GM18526 (cell line): Measurements from ENCODE around the gene SGPP2.

Experiments used
- POLR2A ChIP-seq: IDR thresholded peaks from 3 replicates; pipeline ENCODE4 v1.6.1; 2011; ENCODE audit not compliant: insufficient read length; ENCODE audit errors: extremely low read depth

The SGPP2 gene

DNA sequence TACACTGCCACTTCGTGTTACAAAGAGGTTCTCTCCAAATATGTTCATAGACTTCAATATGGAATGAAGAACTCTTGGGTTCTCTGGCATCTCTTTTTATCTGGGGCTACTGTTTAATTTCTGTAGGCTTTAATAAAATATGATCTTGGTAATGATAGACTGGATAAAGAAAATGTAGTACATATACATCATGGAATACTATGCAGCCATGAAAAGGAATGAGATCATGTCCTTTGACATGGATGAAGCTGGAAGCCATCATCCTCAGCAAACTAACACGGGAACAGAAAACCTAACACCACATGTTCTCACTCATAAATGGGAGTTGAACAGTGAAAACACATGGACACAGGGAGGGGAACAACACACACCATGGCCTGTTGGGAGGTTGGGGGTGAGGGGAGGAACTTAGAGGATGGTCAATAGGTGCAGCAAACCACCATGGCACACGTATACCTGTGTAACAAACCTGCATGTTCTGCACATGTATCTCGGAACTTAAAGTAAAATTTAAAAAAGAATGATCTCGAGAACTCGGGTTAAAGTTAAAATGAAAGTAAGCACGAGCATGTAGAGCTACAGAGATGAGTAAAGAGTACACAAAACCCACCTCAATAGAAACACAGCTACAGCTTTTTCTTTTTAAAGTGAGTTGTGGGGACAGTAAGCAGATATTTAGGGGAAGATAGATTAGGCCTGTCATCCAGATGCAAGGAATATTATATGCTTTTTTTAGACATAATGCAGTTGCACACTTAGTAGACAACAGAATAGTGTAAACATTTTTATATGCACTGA is 102.3 kb downstream of the SGPP2 start:
- TF ChIP-seq POLR2A: no peak

DNA sequence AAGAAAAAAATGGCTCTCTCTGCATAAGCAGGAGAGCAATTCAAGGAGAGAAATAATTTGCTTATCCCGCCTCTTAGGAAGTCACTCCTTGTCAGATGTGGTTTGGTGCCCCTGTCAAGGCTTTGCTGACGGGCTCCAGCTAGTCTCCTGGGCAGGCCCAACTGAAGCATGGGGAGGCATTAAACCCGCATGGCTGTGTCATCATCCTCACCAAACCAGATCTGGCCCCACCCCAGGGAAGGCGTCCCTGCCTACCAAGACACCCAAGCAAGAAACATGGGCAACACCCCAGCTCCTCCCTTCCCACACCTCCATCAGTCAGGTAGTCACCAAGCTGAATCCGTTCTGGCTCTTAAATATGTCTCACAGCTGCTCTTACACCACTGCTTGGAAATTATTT is 108.0 kb downstream of the SGPP2 start:
- TF ChIP-seq POLR2A: no peak

DNA sequence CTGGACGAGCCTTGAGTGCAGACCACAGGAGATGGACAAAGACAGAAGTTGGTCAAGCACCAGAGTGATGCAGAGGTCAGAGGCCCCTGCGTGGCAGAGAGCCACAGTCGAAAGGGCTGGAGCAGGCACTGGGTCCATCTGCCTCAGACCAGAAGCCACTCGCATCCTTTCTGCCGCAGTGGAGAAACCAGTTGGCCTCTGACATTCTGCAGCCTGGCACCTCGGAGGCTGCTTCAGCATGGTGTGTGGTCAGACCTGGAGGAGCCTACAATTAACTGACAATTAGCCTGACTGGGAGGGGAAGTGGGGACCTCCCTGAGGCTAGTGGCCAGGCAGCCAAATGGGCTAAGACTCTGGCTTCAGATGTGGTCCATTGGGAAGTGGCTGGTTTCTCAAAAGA is 111.1 kb downstream of the SGPP2 start:
- TF ChIP-seq POLR2A: no peak

DNA sequence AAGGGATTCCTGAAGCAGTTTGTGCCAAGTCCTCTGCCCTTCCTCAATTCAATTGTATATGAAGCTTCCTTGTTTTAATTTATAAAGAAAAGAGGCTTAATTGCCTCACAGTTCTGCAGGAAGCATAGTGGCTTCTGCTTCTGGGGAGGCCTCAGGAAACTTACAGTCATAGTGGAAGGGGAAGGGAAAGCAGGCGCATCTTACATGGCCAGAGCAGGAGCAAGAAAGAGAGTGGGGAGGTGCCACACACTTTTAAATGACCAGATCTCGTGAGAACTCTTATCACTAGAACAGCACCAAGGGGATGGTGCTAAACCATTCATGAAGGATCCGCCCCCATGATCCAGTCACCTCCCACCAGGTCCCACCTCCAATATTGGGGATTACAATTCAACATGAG is 114.2 kb downstream of the SGPP2 start:
- TF ChIP-seq POLR2A: no peak

DNA sequence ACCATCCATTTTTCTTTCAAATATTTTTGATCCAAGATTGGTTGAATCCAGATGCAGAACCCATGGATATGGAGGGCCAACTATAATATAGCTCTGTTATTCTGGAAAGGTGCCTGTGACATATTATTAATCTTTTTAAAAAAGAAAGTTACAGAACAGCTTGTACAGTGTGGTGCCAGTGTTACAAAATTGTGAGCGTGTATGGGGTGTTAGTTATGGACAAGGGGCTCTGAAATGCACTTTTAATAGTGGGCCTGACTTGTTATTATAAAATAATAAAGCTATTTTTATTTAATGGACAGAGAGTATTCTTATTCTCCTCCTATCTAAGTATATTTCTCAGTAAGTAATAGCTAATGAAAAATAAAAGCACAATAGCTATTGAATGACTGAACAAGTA is 120.3 kb downstream of the SGPP2 start:
- no peak for TF ChIP-seq POLR2A

DNA sequence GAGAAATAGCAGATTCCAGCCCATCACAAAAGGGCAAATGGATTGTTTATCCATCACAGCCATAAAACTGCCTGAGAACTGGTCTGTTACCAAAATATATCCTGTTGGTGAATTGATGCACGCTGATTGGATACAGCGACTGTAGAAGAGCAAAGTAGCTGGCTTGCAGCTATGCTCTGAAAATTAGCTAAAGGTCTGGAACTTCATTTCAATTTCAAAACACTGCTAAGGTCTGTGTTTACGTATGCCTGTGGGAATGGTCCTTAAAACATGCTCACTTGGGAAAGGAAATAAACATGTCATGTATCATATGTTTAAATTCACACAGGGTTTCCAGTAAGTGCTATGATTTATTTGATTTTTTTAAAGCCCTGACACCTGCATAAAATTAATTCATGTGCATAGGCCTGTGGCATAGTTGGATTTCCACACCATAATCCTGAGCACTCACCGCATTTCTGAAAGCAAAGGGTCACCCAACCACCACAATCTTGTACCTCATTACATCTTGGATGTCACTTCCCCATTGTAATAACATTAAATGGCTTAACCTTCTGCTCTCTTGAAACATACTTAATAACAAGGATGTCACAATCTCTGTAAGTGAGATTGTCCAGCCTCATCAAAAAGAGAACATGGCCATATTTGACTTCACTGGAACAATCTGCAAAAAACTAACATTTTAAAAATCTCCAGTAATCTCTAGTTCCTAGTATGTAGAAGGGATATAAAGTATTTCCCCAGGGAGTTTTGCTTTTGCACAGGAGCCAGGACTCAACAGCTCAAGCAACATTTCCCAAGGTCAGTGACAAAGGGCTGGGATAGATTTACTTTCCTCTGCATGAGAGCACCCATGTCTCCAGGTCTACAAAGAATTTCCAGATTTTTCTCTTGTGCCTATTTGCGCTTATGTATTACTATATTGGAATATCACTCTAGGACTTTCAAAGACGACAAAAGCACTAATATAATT is 121.8 kb downstream of the SGPP2 start:
- TF ChIP-seq POLR2A: no peak

DNA sequence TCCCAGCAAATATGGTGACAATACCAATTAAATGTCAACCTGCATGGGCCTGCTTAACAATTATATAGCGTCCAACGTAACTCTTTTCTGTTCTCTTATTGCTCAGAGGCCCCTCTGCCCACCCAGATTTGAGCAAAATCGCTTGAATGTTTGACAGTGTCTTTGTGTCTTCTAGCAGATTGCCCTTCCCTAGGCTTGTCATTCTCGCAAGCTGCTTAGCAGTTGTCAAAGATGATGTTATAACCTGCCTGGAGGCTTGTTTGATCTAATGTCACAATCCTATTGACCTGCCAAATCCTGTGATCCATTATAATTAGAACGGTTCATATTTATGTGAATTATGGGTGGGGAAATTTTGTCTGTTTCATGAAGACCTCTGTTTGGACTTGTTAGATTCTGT is 122.7 kb downstream of the SGPP2 start:
- TF ChIP-seq POLR2A: no peak

DNA sequence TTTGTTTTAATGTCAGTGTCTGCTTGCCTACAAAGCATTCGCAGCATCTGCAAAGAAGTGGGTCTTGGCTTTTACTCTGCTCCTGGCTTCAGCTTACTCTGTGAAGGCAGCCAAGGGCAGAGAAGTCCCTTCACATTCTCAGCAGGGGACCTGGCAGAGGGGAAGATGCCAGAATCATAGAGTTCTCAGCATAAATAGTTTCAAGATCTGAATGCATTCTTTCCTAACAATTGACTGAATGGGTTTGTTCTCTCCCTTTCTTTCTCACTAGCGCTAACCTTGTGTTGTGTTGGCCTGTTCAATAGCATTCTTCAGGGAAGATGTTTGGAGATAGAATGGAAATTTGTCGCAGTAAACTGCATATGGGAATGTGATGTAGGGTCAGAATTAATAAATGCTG is 124.6 kb downstream of the SGPP2 start:
- TF ChIP-seq POLR2A: no peak

DNA sequence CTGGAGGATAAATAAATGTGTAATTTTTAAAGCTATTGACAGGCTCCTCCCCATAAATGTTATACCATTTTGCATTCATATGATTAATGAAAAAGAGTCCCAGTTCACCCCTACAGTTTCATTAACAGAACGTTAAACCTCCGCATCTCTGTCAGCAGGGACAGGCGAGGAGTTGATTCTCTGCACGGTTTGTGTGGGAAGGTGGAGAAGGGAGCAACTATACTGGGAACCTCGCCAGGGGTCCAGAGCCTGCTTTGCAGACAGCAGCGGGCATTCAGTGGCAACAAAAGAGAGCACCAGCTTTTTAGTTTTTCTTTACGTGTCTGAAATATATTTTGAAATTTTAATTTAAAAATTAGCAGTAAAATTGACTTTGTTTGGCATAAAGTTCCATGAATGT is 130.2 kb downstream of the SGPP2 start:
- no peak for TF ChIP-seq POLR2A

DNA sequence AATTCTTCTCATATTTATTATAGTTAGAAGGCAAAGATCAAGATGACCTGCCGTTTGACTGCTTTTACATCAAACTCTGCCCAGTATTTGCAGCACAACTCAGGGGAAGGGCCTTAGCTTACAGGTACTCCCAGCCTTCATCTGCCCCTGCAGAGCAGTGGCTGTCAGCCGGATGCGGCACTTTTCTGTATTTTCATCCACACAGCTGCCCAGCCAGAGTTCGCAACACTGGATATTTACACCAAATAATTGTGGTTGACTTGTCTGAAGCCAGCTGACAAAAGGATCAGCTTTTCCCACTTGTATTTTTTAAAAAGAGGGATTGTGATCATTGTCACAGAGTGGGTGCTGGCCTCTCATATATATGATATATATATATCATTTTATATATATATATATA is 136.8 kb downstream of the SGPP2 start:
- no peak for TF ChIP-seq POLR2A

DNA sequence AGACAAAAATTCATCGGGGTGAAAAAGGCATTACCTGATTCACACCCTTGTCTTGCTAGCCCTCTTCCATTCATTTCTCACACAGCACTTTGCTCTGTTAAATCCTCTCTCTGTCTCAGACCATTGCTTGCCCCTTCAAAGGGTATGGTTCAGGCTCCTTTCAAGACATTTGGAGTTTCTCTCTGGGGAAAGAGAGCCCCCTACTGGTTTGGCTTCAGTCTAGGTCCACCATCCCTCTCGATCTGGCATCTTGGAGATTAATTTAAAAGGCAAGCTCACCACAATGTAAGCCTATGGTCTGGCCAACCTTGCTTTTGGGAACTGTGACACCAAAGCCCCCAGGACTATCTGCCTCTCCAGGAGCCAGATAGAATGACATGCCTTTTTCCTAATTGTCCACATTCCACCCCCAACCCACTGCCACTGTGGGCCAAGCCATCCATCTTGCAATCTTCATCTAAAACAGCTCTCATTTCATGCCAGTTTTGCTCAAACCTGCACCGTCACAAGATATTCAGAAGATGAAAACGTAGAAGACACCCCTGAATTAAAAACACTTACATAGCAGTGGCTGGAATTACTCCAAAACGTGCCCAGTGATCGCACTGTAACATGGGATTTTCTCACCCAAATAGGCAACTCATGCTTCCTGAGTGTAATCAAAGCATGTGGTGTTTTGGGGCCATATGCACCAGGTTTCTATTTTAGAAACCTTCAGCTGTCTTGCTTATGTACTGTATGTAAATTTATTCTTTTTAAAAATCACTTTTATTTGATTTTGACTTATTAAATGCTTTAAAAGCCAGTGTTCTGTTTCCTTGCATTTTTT is 137.7 kb downstream of the SGPP2 start:
- no peak for TF ChIP-seq POLR2A

DNA sequence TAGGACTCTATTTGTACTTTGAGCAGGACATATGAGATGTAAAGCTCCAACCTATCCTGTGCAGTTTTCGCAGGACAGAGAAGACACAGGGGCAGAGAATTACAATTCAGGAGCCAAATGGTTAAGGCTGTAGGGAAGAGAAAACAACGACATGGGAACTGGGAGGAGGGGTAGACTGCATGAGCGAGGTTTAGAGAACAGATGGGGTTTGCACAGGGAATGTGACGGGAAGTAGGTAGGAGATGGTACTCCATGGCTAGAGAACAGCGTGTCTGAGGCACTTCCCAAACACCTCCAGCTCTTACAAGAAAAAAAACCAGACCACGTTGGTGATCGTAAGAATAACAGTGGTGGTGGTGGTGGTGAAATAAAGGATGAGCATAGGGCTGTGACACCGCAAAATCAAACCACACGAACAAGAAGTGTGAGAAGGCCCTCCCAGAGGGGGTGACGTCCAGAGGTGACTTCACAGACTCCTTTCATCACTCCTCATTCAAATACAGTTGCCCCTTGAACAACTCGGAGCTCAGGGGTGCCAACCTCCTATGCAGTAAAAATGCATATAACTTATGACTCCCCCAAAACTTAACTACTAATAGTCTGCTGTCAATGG is 138.9 kb downstream of the SGPP2 start:
- no peak for TF ChIP-seq POLR2A

DNA sequence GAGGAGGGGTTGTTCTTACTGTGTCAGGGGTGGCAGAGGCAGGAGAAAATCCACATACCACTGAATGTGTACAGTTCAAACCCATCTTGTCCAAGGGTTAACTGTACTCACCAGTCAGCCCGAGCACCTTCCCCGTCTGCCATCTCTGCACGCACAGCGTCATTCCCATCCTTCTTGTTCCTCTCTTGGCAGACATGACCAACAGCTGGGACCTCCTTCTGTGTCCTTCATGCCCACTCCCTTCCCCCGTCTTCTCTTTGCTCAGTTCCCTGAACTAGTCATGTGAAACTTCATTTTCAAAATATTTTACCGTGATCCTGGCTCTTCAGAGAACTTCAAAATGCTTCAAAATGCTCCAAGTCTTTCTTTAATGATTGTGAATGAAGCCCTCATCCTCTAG is 139.6 kb downstream of the SGPP2 start:
- no peak for TF ChIP-seq POLR2A

DNA sequence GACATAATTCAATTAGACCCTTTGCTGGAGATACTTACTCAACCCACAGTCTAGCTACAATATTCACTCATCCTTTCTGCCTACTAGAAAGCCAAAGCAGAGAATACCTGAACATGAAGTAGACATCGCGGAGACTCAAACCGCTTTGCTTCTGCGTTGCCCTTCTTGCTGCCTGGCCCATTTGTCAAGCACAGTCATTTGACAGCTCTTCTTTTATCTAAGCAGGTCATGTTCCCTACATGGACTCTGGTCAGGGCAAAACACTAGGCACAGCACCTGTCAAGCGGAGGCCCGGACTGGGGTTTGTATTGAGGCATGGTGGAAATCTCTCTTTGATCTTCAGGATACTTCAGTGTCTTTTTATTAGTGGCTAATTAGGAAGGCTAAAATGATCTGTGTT is 141.9 kb downstream of the SGPP2 start:
- no peak for TF ChIP-seq POLR2A

DNA sequence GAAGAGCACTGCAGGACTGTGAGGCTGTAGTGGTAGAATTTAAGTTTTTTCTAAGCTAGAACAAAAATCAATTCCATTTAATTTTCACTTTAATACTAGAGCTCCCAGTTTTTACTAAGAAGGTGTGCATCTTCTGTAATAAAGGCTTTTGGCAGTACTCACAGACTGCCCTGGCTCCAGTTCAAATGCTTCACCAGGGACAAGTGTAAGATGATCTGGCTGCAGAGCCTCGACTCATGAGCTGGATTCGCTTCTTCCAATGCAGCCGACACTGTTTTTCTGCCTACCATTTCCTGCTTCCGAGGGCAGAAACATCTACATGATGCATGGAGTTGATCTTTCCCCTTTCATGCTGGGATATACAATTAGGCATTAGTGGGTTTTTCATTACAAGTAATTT is 144.5 kb downstream of the SGPP2 start:
- TF ChIP-seq POLR2A: no peak
